ENCODE measurements around the gene MIS12. TPM values are rescaled to one million over a fixed set of nuclear protein-coding genes. Genes with fewer than 3 reads are reported as not detected.

MIS12 gene
- total RNA-seq, 1 experiment from 2014 or later, result 14.7 TPM

GRCh38 chr17:5513628-5514027 is 27.3 kb downstream of the MIS12 start:
- no peak for ATAC-seq
- intact Hi-C loops (cut with micrococcal nuclease), result no loop called here
- TF ChIP-seq ZFX (IDR thresholded peaks at IDR 0.05) (no peak), EGR1 (IDR thresholded peaks at IDR 0.05; ENCODE audit: low read depth) (no peak), ATF3 (IDR thresholded peaks at IDR 0.05) (no peak), YY1 (IDR thresholded peaks at IDR 0.05; ENCODE audit: extremely low read depth, insufficient replicate concordance, low read depth, low read length) (no peak), POLR2AphosphoS5 (IDR thresholded peaks at IDR 0.05; ENCODE audit: low read depth, low read length) (no peak), REST (IDR thresholded peaks at IDR 0.05; ENCODE audit: low read depth) (no peak), MAX (IDR thresholded peaks at IDR 0.05) (no peak), EZH2 (IDR thresholded peaks at IDR 0.05) (no peak), POLR2A (IDR thresholded peaks at IDR 0.05; ENCODE audit: borderline replicate concordance, extremely low read depth, insufficient read depth, insufficient read length) (no peak), SP1 (IDR thresholded peaks at IDR 0.05; ENCODE audit: low read depth) (no peak), SRF (IDR thresholded peaks at IDR 0.05; ENCODE audit: low read depth) (no peak), JUND (IDR thresholded peaks at IDR 0.05) (no peak), TCF7L2 (IDR thresholded peaks at IDR 0.05; ENCODE audit: borderline replicate concordance, extremely low read depth, insufficient read depth, insufficient read length) (no peak), ZBTB33 (IDR thresholded peaks at IDR 0.05; ENCODE audit: extremely low read depth, insufficient replicate concordance, low read length) (no peak), EZH2phosphoT487 (IDR thresholded peaks at IDR 0.05; ENCODE audit: borderline replicate concordance) (no peak), RAD21 (IDR thresholded peaks at IDR 0.05; ENCODE audit: low read depth) (no peak), SIN3A (IDR thresholded peaks at IDR 0.05; ENCODE audit: low read depth) (no peak), ZNF274 (IDR thresholded peaks at IDR 0.05; ENCODE audit: low read depth, low read length) (no peak)

More at GRCh38 chr17:5513628-5514027, 27.3 kb downstream of the MIS12 start:
- BruUV-seq (replicated peaks), result no TSS peak
- Histone ChIP-seq H3K9me2 (ENCODE audit: insufficient read depth) (no peaks in the 10 kb centered on the region), H3K9ac (ENCODE audit: low read length) (no peak overlapping the region), H3K79me2 (ENCODE audit: insufficient read depth, low read length) (no peaks in the 10 kb centered on the region), H3K27me3 (ENCODE audit: insufficient read depth, low read length) (no peaks in the 10 kb centered on the region), H3K4me3 (replicated peaks in 1 of 2; ENCODE audit: low read depth in 1 of 2, low read length in 2 of 2) (no peak overlapping the region), H4K20me1 (ENCODE audit: insufficient read depth) (no peaks in the 10 kb centered on the region), H3K4me2 (ENCODE audit: low read length) (no peak overlapping the region), H3K9me3 (ENCODE audit: control insufficient read depth in 1 of 2, insufficient read depth in 1 of 2, low read depth in 1 of 2, low read length in 2 of 2) (no peaks in the 10 kb centered on the region), H2AFZ (ENCODE audit: low read depth, low read length, poor library complexity, severe bottlenecking) (no peak overlapping the region), H3K4me1 (ENCODE audit: control insufficient read depth in 1 of 2, insufficient read depth in 2 of 2, low read length in 2 of 2) (peaks cover 13 to 19% of the 10 kb centered on the region in 2 experiments; a peak in 3 of 4 replicates), H3K27ac (ENCODE audit: low read depth, low read length) (no peak overlapping the region), H3K36me3 (ENCODE audit: control insufficient read depth in 1 of 2, insufficient read depth in 2 of 2, low read length in 2 of 2) (no peaks in the 10 kb centered on the region)
- ChIA-PET POLR2A (no interaction called here), RAD21 (ENCODE audit: low non-redundant PET in 1 of 2, low total read pairs in 2 of 2, uncharacterized antibody in 2 of 2, unreplicated experiment in 2 of 2) (no interaction called here), CTCF (no interaction called here)
- DNase-seq (ENCODE audit: low read depth, low spot score), result no peak
